GM10248 (cell line): ENCODE measurements around the gene NUP62CL.
A peak's percentile ranks its signal among the peaks of the same experiment; 100 is the strongest.

ENCODE experiments used
- CTCF ChIA-PET: fragments of 300-600 bp; sonication (Branson Sonifier 250); formaldehyde crosslinking; extraction: SDS; loops from one replicate; lab custom pipeline; 2021; ENCODE audit warnings: antibody characterized with exemption; lab: Yijun Ruan, JAX
- POLR2A ChIA-PET: fragments of 350-650 bp; sonication (Branson Sonifier 250); formaldehyde crosslinking; extraction: SDS; loops from one replicate; lab custom pipeline; 2020; ENCODE audit warnings: antibody characterized with exemption; lab: Yijun Ruan, JAX
- DNase-seq: peaks from one replicate; pipeline ENCODE4 v3.0.0; 2012; ENCODE audit errors: extremely low spot score
- CTCF ChIP-seq: IDR thresholded peaks from 2 replicates; pipeline ENCODE4 v1.5.1; 2012; ENCODE audit warnings: mild to moderate bottlenecking, low read depth; ENCODE audit errors: extremely low read depth, missing control alignments, control extremely low read depth

The NUP62CL gene, protein sequence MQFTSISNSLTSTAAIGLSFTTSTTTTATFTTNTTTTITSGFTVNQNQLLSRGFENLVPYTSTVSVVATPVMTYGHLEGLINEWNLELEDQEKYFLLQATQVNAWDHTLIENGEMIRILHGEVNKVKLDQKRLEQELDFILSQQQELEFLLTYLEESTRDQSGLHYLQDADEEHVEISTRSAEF

GRCh38 chrX:107205770-107206696 lies at the start of gene NUP62CL, which contains the start of gene DNAAF6:
NUP62CL (minus strand) TSS chrX:107206433; CDS start chrX:107175146, 31,287 bp downstream.
DNAAF6 (plus strand) TSS chrX:107206611; CDS start chrX:107212876, 6,265 bp downstream.
- peak; percentile 73 for DNase-seq
- POLR2A ChIA-PET = interaction anchor here (0.6 kb wide), 1 partner anchor 168 kb away, joined by 5 read pairs; no protein-coding TSS in a partner anchor
- CTCF ChIA-PET = no interaction called here
- no peak for TF ChIP-seq CTCF

DNA sequence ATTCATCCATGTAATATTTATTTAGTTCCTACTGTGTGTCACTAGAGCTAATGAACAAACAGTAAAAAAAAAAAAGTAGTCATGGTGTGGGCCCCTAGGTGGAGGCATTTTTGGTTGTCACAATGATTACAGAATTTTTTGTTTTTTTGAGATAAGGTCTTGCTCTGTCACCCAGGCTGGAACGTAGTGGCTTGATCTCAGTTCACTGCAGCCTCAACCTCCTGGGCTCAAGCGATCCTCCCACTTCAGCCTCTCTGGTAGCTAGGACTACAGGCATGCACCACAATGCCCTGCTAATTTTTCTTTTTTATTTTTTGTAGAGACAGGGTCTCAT lies 22.2 kb upstream of the NUP62CL start:
- no peak for DNase-seq
- ChIA-PET CTCF (no interaction called here), POLR2A (no interaction called here)

DNA sequence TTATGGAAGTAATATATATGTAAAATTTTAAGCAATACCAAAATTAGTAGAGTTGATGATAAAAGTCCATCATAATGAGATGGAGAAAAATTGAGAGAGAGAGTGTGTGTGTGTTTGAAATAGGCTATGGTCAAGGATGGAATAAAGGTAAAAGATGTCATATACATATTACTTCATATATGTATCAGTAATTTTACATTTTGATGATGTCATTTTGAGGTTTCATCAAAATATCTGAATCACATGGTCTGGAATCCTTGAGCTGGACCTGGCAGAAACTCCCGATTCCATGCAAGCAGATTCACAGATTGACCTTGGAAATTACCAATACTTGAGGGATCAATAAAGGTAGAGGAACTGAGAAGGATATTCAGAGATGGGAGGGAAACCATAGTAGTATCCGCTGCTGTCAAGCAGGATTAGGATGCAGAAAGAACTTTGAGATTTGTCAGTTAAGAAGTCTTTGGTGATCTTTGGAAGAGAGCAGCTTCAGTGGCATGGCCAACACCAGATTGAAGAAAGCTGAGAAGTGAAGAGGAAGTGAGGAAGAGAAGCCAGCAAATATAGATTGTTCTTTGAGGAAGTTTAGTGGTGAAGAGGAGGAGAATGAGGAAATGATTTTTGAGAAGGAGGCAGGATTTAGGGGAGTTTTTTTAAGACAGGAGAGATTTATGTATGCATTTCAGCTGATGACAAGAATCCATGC lies 21.7 kb upstream of the NUP62CL start:
- no peak for DNase-seq
- CTCF ChIA-PET = no interaction called here
- no peak for TF ChIP-seq CTCF
- POLR2A ChIA-PET = no interaction called here

More for the DNA sequence above, 22.2 kb upstream of the NUP62CL start:
- no peak for TF ChIP-seq CTCF

DNA sequence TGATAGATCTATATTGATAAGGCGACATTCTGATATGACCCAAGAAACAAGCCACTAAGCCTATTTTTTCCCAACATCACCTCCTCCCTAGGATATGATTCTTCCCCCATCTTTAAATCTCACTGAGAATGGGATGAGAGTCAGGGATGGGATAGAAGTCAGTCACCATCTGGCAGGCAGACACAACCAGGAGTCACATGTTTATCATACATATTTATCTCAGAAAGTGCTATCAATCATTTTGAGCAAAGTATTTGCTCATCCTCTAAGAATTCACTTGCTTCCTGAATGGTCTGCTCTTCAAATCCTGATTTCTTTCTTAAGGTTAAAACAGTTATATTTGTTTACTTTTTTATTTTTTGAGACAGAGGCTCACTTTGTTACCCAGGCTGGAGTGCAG lies 20.5 kb upstream of the NUP62CL start:
- DNase-seq = no peak
- ChIA-PET POLR2A (no interaction called here), CTCF (no interaction called here)
- no peak for TF ChIP-seq CTCF

DNA sequence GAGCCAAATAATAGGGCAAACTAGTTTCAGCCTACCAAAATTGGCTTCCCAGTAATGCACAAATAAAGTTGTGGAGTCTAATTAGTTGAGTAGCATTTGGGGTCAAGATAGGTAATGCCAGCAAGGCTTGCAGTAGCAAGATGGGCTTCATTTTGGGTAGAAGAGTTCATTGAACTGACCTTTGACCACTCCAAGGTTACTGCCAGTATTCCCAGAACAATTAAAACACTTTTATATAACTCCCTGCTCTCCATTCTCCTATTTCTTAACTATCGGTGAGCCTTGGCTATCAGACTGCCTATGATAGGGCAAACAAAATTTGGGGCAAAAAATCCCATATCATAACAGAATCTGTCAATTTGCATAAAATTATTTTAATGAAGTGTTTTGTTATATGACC lies 7.2 kb upstream of the NUP62CL start:
- CTCF ChIA-PET = no interaction called here
- TF ChIP-seq CTCF = no peak
- DNase-seq = no peak
- POLR2A ChIA-PET = no interaction called here

DNA sequence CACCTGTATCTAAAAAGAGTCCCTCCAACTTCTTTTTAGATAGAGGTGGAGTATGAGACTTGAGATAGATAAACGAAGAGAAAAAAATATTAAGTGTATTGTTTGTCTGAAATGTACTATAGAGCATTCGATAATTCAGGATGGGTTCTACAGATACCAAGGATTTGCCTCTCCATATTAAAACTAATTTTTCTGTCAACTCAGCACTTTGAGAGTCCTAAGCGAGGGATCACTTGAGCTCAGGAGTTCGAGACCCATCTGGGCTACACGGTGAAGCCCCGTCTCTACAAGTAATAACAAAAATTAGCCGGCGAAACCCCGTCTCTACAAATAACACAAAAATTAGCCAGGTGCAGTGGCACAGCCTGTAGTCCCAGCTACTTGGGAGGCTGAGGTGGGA lies 1.7 kb upstream of the NUP62CL start:
- POLR2A ChIA-PET = no interaction called here
- CTCF ChIA-PET = no interaction called here
- no peak for DNase-seq
- TF ChIP-seq CTCF = no peak
